T-helper 2 cell treated with Interferon-gamma antibody and Interleukin-4, amounts not matched to agents 100 ng/mL and 5 ng/mL, for 36 hours (primary cell): ENCODE results near the gene PREX1. TPM values are rescaled to one million over a fixed set of nuclear protein-coding genes. Genes with fewer than 3 reads are reported as not detected.
"Not testable (repeated sequence)": the region's sequence is repeated elsewhere in the genome, so short reads cannot be mapped to it uniquely, and the experiment has no call there.

ENCODE experiments used
- intact Hi-C: fragments of 100-400 bp; cut with micrococcal nuclease; formaldehyde crosslinking; loops from one replicate; pipeline ENCODE4 v1.15.1; 2023
- total RNA-seq: library from RNA; stranded (reverse); gene quantifications from 2 replicates; pipeline ENCODE4 v1.2.3, GENCODE V29; 2022

PREX1 gene
- 51.1 and 53.0 TPM in 2 replicates for total RNA-seq

GRCh38 chr20:48827855-48828733 is at the start of gene PREX1:
Gene PREX1, minus strand, starts transcription at chr20:48827999. Its CDS starts 139 bp downstream, at chr20:48827860.
- intact Hi-C loops: loop anchor here (2.0 to 5.0 kb wide), 3 partner anchors 79 to 171 kb away; no protein-coding TSS in a partner anchor

DNA sequence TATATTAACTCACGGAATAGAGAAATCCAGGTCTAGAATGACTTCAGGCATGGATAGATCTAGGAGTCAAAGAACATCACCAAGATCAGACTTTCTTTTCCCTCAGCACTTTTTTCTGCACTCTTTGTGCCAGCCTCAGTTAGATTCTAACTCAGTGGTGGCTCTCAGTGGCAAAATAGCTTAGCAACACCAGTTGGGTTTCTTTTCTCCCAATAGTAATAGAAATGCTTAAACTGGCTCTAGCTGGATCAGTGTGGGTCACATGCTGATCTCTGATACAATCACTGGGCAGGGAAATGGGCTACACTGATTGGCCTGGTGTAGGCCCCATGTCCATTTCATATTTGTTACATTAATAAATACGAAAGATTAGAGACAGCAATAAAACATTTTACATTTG is 49.5 kb upstream of the PREX1 start:
- intact Hi-C loops: no loop called here

- intact Hi-C loops: no loop called here
Observed at GRCh38 chr20:48875914-48876240, 48.1 kb upstream of the PREX1 start.

DNA sequence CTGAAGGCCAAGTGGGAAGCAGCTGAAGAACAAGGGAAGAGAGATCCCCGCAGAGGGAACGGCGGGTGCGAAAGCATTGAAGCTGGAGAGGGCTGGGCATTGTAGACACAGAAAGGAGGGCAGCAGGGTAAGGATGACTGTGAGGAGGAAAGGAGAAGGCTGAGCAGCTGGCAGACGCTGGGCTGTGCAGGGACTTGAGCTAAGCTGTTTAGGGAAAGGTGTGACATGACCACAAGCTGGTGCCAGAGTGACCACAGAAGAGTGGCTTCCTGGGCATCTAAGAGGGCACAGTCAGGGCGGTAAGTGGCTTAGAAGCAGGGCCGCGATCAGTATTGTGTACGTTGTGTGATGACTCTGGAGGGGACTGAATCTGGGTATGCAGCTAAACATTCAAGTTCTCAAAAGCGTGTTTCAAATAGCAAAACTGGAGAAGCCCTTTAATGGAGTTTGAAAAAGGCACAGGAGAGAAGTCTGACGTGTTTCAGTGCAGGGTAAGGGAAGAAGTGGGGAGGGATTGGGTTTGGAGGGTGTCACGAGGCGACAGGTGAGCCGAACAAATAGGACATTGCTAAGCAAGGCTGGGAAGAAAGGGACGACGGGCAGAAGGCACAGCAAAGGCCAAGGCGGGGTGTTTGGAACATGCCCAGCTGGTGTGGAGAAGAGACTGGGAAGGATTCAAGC is 47.6 kb upstream of the PREX1 start:
- intact Hi-C loops: no loop called here

DNA sequence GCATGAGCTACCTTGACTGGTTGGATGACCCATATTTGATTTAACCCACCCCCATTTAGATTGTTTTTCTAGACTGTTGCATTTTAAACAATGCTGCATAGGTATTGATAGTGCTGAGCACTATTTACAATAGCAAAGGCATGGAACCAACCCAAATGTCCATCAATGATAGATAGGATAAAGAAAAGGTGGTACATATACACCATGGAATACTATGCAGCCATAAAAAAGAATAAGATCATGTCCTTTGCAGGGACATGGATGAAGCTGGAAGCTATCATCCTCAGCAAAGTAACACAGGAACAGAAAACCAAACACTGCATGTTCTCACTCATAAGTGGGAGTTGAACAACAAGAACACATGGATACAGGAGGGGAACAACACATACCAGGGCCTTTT is 41.6 kb upstream of the PREX1 start:
- intact Hi-C loops: not testable (repeated sequence)

DNA sequence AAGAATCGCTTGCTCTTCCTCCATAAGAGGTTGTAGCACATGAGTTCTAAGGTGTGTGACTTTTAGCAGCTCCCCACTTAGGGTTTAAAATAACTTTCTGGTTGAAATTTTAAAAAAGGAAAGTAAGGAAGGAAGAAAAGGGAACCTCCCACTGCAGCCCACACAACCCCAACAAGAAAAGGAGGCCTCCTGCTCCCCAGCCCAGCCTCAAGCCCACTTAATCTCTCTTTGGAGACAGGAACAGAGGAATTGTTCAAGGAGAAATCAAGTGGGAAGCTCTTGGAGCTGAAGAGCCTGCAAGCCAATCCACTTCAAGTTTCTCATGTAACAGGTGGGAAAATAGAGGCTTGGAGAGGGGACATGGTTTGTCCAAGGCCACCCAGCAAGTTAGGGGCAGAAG is 39.1 kb upstream of the PREX1 start:
- intact Hi-C loops: no loop called here

- intact Hi-C loops: no loop called here
Observed at GRCh38 chr20:48864738-48865318, 37.0 kb upstream of the PREX1 start.

DNA sequence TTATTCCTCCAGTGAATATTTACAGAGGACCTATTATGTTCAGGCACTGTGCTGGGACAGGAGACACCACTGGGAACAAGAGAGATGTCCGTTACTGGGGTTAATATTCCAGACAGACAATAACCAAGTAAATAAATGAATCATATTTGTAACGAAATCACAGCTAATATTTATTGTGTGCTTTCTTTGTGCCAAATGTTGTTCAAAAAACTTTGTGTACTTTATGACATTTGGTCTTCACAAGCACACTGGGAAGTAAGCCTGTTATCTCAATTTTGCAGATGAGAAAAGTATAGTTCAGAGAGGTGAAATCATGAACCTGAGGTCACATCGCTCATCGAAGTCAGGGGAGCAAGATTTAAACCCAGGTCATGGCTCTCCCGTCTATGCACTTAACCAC is 36.5 kb upstream of the PREX1 start:
- intact Hi-C loops: no loop called here

GRCh38 chr20:48862279-48862678 is 34.5 kb upstream of the PREX1 start:
- intact Hi-C loops: no loop called here

DNA sequence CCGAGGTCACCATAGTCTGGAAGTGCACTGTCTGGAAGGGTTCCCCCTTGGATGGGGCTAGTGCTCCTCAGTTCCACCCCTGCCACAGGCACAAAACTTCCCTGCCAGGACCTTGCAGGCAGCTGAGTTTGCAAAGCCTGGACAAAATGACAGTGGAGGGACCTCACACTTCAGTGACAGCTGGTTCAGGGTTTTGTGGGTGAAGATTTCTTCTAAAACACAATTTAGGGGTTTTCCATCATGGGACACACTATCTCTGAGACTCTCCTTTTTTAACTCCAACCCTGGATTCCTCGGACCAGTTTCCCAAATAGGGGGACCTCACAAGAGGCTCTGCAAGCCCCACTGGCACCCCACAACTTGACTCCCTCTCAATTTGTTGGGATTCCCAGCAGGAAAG is 33.6 kb upstream of the PREX1 start:
- intact Hi-C loops: no loop called here

GRCh38 chr20:48858075-48858790 is 30.4 kb upstream of the PREX1 start:
- intact Hi-C loops: no loop called here

DNA sequence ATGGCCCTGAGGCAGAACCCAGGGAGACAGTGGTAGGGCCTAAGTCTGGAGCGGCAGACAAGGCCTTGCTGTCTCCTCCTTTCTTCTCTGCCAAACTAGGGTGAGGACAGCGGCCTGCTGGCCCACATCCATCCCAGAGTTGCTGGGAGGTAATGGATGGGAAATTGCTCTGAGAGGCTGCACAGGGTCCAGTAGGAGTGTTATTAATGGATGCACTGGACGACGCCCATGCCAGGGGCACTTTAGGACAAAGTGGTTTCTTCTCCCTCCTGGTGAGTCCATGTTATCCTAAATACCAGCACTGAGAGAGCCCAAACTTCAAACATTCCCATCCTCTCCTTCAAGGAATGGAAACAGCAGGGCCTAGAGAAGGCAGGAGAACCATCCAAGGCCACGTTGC is 28.3 kb upstream of the PREX1 start:
- intact Hi-C loops: no loop called here

- intact Hi-C loops: no loop called here
Observed at GRCh38 chr20:48855046-48855445, 27.2 kb upstream of the PREX1 start.

- intact Hi-C loops: no loop called here
Observed at GRCh38 chr20:48852609-48853008, 24.8 kb upstream of the PREX1 start.

DNA sequence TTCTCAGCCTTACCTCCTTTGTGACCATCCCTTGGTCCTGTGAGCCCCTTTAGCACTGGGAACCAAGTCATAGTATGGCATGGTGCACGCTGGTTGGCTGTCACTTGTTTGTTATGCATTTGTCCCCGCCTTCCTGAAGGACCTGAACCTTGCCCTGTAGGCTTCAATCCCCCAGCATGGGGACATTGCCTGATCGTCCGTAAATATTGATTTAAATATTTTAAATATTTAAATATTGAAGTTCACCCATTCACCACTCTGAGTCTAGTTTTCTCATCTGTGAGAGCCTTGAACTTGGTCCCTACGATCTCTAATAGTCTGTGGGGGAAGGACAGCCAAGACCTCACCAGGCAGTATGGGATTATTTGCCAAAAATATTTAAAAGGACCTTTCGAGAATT is 23.8 kb upstream of the PREX1 start:
- intact Hi-C loops: no loop called here

- intact Hi-C loops: no loop called here
Observed at GRCh38 chr20:48850977-48851299, 23.1 kb upstream of the PREX1 start.

DNA sequence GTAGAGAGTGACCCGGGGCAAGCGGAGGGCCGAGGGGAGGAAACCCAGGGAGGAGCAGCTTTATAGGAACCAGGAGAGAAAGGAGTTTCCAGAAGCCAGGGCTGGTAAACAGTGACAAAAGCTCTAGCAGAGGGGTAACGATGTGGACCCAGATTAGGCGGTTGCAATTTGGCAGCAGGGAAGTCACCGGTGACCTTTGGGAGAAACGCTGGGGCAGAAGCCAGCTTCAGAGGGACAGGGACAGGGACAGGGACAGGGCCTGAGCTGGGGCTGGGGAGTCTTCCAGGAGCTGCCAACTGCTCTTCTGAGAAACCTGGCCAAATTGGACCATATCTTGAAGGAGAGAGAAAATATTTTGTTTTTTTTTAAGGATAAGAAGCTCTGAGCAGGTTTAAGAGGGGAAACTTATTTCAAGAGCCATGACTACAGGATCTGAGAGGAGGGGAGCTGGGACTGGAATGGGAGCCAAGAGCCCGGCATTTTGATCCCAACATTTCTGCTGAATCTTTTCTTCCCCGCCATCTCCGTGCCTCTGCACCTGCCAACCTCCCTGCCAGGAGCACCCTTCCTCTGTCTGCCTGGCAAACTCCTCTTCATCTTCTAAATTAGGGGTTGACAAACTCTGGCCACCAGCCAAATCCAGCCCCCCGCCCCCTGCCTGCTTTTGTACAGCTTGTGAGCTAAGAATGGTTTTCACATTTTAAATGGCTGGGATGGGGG is 22.6 kb upstream of the PREX1 start:
- intact Hi-C loops: no loop called here

- intact Hi-C loops: no loop called here
Observed at GRCh38 chr20:48849779-48850178, 22.0 kb upstream of the PREX1 start.

GRCh38 chr20:48849299-48849698 is 21.5 kb upstream of the PREX1 start:
- intact Hi-C loops: no loop called here

- intact Hi-C loops: no loop called here
Observed at GRCh38 chr20:48847498-48848205, 19.9 kb upstream of the PREX1 start.
